ENCODE results near the gene ZNF236.

DNA sequence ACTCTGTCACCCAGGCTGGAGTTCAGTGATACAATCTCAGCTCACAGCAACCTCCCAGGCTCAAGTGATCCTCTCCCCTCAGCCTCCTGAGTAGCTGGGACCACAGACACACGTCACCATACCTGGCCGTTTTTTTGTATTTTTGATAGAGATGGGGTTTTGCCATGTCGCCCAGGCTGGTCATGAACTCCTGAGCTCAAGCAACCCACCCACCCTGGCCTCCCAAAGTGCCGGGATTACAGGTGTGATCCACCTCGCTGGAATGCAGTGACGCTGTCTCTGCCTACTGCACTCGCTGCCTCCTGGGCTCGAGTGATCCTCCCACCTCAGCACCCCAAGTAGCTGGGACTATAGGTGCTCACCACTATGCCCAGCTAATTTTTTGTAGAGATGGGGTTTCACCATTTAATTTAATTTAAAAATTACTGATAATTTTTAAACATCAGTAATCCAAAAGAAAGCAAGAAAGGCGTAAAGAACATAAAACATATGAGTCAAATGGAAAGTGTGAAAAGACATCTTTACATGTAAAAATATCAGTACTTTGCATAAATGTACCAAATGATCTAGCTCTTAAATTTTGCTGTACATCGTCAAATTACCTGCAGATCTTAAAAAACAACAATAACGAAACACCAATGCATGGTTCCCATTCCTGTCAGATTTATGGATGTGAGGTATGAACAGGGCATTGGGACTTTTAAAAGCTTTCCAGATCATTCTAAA lies 2.8 kb upstream of the ZNF236 start:
- TF ChIP-seq, protein P1, sequence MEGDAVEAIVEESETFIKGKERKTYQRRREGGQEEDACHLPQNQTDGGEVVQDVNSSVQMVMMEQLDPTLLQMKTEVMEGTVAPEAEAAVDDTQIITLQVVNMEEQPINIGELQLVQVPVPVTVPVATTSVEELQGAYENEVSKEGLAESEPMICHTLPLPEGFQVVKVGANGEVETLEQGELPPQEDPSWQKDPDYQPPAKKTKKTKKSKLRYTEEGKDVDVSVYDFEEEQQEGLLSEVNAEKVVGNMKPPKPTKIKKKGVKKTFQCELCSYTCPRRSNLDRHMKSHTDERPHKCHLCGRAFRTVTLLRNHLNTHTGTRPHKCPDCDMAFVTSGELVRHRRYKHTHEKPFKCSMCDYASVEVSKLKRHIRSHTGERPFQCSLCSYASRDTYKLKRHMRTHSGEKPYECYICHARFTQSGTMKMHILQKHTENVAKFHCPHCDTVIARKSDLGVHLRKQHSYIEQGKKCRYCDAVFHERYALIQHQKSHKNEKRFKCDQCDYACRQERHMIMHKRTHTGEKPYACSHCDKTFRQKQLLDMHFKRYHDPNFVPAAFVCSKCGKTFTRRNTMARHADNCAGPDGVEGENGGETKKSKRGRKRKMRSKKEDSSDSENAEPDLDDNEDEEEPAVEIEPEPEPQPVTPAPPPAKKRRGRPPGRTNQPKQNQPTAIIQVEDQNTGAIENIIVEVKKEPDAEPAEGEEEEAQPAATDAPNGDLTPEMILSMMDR (IDR thresholded peaks at IDR 0.05) = no peak
- TF ChIP-seq ZFX (IDR thresholded peaks at IDR 0.05; ENCODE audit: borderline replicate concordance) = no peak

Data from 22Rv1 (cell line).